Neuronal stem cell (in vitro differentiated cells): ENCODE measurements around the gene RNGTT.

Experiments used
- DNase-seq: peaks from one replicate; pipeline ENCODE4 v3.0.0-alpha.2; 2013; ENCODE audit warnings: low spot score
- H2AFZ ChIP-seq: one replicate; pipeline ENCODE4 v1.6.1; 2013; ENCODE audit warnings: mild to moderate bottlenecking, low read length, inconsistent platforms
- H2AK5ac ChIP-seq: 2 replicates; pipeline ENCODE4 v1.6.1; 2013; ENCODE audit warnings: low read depth, mild to moderate bottlenecking, inconsistent platforms, low read length, moderate library complexity, mixed read lengths
- H2BK120ac ChIP-seq: 2 replicates; pipeline ENCODE4 v1.6.1; 2013; ENCODE audit warnings: low read depth, mild to moderate bottlenecking, inconsistent platforms, low read length, moderate library complexity, mixed read lengths
- H2BK12ac ChIP-seq: one replicate; pipeline ENCODE4 v1.6.1; 2013; ENCODE audit warnings: low read length, inconsistent platforms
- H2BK15ac ChIP-seq: 2 replicates; pipeline ENCODE4 v1.6.1; 2013; ENCODE audit warnings: mild to moderate bottlenecking, low read length, inconsistent platforms, mixed read lengths
- H2BK5ac ChIP-seq: one replicate; pipeline ENCODE4 v1.6.1; 2013; ENCODE audit warnings: inconsistent platforms, mild to moderate bottlenecking, low read length, moderate library complexity
- H3K14ac ChIP-seq: one replicate; pipeline ENCODE4 v1.6.1; 2013; ENCODE audit warnings: low read length, inconsistent platforms
- H3K18ac ChIP-seq: 2 replicates; pipeline ENCODE4 v1.6.1; 2013; ENCODE audit warnings: low read length, inconsistent platforms
- H3K23ac ChIP-seq: 2 replicates; pipeline ENCODE4 v1.6.1; 2013; ENCODE audit warnings: low read depth, mild to moderate bottlenecking, mixed read lengths, low read length, inconsistent platforms; ENCODE audit not compliant: poor library complexity
- H3K27ac ChIP-seq: replicated peaks from 3 replicates; pipeline ENCODE4 v1.5.1; 2013; ENCODE audit warnings: low read length, inconsistent platforms
- H3K27me3 ChIP-seq, 3 experiments: 2 replicates each; pipeline ENCODE4 v1.6.1; 2013; ENCODE audit warnings: low read length in 3 of 3, mild to moderate bottlenecking in 2 of 3, inconsistent platforms in 1 of 3, low read depth in 1 of 3, mixed read lengths in 1 of 3, moderate library complexity in 1 of 3; ENCODE audit not compliant: control insufficient read depth in 3 of 3, insufficient read depth in 3 of 3
- H3K36me3 ChIP-seq, 2 donors: replicated peaks in 1 of 2; 2 replicates each; pipeline ENCODE4 v1.6.1; 2013; ENCODE audit warnings: low read length in 2 of 2; ENCODE audit not compliant: control insufficient read depth in 2 of 2, insufficient read depth in 2 of 2
- H3K4ac ChIP-seq: 2 replicates; pipeline ENCODE4 v1.6.1; 2013; ENCODE audit warnings: inconsistent platforms, mild to moderate bottlenecking, low read length, moderate library complexity
- H3K4me1 ChIP-seq, 2 donors: 1 replicate in 1 of 2; 2 replicates in 1 of 2; pipeline ENCODE4 v1.6.1; 2013; ENCODE audit warnings: low read length in 2 of 2, low read depth in 1 of 2; ENCODE audit not compliant: control insufficient read depth in 2 of 2, insufficient read depth in 1 of 2
- H3K4me2 ChIP-seq: one replicate; pipeline ENCODE4 v1.6.1; 2013; ENCODE audit warnings: mild to moderate bottlenecking, low read length, inconsistent platforms; ENCODE audit not compliant: insufficient read depth, poor library complexity, severe bottlenecking
- H3K4me3 ChIP-seq, 2 donors: 2 replicates each; pipeline ENCODE4 v1.5.1; 2013; ENCODE audit warnings: low read length in 2 of 2, mild to moderate bottlenecking in 2 of 2, inconsistent platforms in 1 of 2, moderate library complexity in 1 of 2
- H3K79me1 ChIP-seq: one replicate; pipeline ENCODE4 v1.6.1; 2013; ENCODE audit warnings: low read depth, mild to moderate bottlenecking, inconsistent platforms, low read length, moderate library complexity
- H3K9ac ChIP-seq: one replicate; pipeline ENCODE4 v1.6.1; 2013; ENCODE audit warnings: mild to moderate bottlenecking, low read depth, low read length, inconsistent platforms; ENCODE audit not compliant: poor library complexity
- H3K9me3 ChIP-seq, 2 donors: replicated peaks in 1 of 2; 2 replicates each; pipeline versions ENCODE3 to v1.6.1; 2013; ENCODE audit warnings: low read length in 2 of 2, mild to moderate bottlenecking in 2 of 2, inconsistent platforms in 1 of 2, low read depth in 1 of 2, mixed read lengths in 1 of 2, moderate library complexity in 1 of 2; ENCODE audit not compliant: control insufficient read depth in 2 of 2, insufficient read depth in 1 of 2
- H4K8ac ChIP-seq: one replicate; pipeline ENCODE4 v1.6.1; 2013; ENCODE audit warnings: low read depth, mild to moderate bottlenecking, inconsistent platforms, low read length, moderate library complexity
- H4K91ac ChIP-seq: one replicate; pipeline ENCODE4 v1.6.1; 2013; ENCODE audit warnings: low read length, low read depth, mild to moderate bottlenecking, inconsistent platforms; ENCODE audit not compliant: poor library complexity
- WGBS, 2 donors: extraction: QIAGEN DNeasy Blood & Tissue Kit; methylation state at CpG; one replicate each; pipeline ENCODE4 v1.1.7; 2013; ENCODE audit warnings: missing lambda C conversion rate in 2 of 2, mixed read lengths in 1 of 2; ENCODE audit not compliant: insufficient read length in 2 of 2, insufficient replicate concordance in 1 of 2; ENCODE audit errors: extremely low coverage in 2 of 2; 5-methylcytosine and 5-hydroxymethylcytosine counted together

Gene RNGTT

DNA sequence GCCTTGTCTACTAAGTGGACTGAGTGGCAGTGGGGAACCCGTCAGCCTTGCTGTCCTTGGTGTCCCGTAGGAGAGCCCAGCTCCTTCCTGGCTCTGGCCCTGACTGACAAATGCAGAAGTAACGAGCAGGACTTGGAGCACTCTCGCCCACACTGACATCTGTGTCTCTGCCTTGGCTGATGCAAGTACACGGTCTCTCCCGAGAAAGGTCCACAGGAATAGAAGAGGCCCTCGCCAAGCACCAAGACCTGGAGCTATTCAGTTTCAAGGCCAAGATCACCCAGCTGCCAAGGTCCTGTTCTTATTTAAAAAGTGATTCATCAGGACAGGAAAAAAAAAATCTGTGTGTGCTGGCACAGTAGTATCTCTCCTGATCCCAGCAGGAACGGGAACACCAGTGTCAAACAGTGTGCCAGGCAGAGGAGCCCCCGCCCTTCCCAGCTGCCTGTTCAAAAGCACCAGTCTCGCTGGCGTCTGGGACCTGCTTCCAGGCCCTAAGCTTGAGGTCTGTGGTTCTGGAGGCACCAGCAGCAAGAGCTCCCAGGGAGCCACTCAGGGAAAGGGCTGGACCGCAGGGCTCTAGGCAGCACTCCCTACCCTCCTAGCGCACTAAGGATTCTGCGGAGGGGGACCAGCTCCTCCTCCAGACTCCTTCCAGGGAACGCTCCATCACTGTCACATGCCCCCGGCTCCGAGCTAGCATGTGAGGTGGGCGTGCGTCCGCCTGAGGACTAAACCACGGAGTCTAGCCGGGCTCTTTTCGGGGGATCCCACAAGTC is 376.9 kb downstream of the RNGTT start:
- H2BK12ac ChIP-seq, result no peak overlapping the region
- peak overlapping the region; percentile 65 for H3K23ac ChIP-seq
- no peak overlapping the region for H4K8ac ChIP-seq
- no peak overlapping the region for H3K9ac ChIP-seq
- H3K4me1 ChIP-seq, result peaks cover 3 to 5% of the 10 kb centered on the region in 2 donors
- no peak overlapping the region for H4K91ac ChIP-seq
- no CpG with 5 or more reads among the region's 23 CpGs for WGBS, 2 donors
- H3K4me2 ChIP-seq, result no peak overlapping the region
- H2AK5ac ChIP-seq, result peak overlapping the region; percentile 51
- H3K9me3 ChIP-seq, result no peaks in the 10 kb centered on the region
- H3K27me3 ChIP-seq, result peaks cover 0 to 11% (median 0%) of the 10 kb centered on the region in 3 experiments
- no peak for DNase-seq
- H3K4me3 ChIP-seq, result no peak overlapping the region
- no peaks in the 10 kb centered on the region for H3K36me3 ChIP-seq
- no peak overlapping the region for H3K4ac ChIP-seq
- H3K18ac ChIP-seq, result no peak overlapping the region
- H2AFZ ChIP-seq, result peak overlapping the region; percentile 42
- no peaks in the 10 kb centered on the region for H3K79me1 ChIP-seq
- peak overlapping the region; percentile 78 for H2BK15ac ChIP-seq
- H3K14ac ChIP-seq, result no peak overlapping the region
- no peak overlapping the region for H2BK5ac ChIP-seq
- no peak overlapping the region for H2BK120ac ChIP-seq
- no peak overlapping the region for H3K27ac ChIP-seq

DNA sequence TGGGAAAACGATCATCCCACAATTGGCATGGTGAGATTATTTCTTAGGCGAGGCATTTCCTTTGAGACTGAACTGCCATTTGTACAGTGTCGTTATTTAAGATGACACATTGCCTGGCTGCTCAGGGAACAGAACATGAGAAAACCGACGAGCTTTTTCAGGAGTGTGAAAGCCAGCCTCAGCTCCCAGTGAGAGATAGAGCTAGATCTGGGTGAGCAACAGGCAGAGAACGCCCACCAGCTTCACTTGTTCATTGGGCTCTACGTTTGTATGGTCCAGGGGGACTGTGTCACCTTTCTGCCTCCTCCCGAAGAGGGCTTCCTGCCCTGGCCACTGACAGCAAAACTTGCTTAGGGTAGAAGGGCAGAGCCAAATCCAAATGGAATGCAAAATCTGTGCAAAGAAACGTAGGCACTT is 378.1 kb downstream of the RNGTT start:
- no CpG with 5 or more reads among the region's 9 CpGs for WGBS, 2 donors
- no peaks in the 10 kb centered on the region for H3K36me3 ChIP-seq
- no peak overlapping the region for H3K9ac ChIP-seq
- peaks cover 0 to 17% (median 0%) of the 10 kb centered on the region in 3 experiments for H3K27me3 ChIP-seq
- no peak overlapping the region for H3K14ac ChIP-seq
- no peaks in the 10 kb centered on the region for H3K79me1 ChIP-seq
- H2BK15ac ChIP-seq, result no peak overlapping the region
- no peak overlapping the region for H2BK5ac ChIP-seq
- H2AFZ ChIP-seq, result no peak overlapping the region
- H3K4me2 ChIP-seq, result no peak overlapping the region
- peak overlapping the region; percentile 40 for H3K18ac ChIP-seq
- H3K23ac ChIP-seq, result no peak overlapping the region
- H3K4me3 ChIP-seq, result no peak overlapping the region
- H3K4me1 ChIP-seq, result peaks cover 3 to 5% of the 10 kb centered on the region in 2 donors
- no peak overlapping the region for H2BK120ac ChIP-seq
- H3K4ac ChIP-seq, result no peak overlapping the region
- H2BK12ac ChIP-seq, result no peak overlapping the region
- H4K91ac ChIP-seq, result no peak overlapping the region
- no peaks in the 10 kb centered on the region for H3K9me3 ChIP-seq
- no peak overlapping the region for H4K8ac ChIP-seq
- no peak overlapping the region for H3K27ac ChIP-seq
- H2AK5ac ChIP-seq, result no peak overlapping the region
- DNase-seq, result no peak

DNA sequence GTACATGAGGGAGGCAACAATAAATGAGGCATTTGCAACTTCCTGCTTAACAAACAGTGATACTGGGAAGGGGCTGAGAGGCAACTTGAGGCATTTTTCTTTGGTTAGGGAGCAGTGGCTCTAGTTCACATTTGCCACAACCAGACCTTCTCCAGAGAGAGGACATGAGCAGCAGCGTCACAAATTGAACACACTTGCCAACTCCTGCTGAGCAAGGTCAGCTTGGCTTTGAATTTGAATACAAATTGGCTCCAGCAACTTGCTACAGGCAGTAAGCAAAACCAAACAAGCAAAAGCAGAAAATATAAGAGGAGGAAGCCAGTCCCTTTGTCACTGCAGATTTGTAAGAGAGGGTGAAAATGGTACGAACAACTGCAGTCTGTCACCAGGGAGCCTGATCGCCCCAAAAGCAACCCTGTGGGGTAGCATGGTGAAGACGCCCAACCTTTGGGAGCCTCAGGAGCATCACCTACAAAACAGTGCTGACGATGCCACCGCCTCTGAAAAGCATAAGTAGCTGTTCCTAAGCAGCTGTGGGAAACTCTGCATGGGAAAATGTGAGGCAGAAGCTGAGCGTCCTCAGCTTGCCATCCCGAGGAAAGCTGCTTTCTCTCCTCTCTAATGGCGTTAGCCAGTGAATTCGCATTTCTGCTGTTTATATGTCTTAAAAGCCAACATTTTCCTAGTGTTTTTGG is 378.7 kb downstream of the RNGTT start:
- Histone ChIP-seq H2AFZ (no peak overlapping the region), H3K27ac (no peak overlapping the region), H3K79me1 (no peaks in the 10 kb centered on the region), H3K4ac (no peak overlapping the region), H3K9me3 (no peaks in the 10 kb centered on the region), H3K4me2 (no peak overlapping the region), H4K91ac (no peak overlapping the region), H3K9ac (no peak overlapping the region), H3K18ac (no peak overlapping the region), H2BK5ac (no peak overlapping the region), H3K36me3 (no peaks in the 10 kb centered on the region), H2BK120ac (no peak overlapping the region), H2BK15ac (no peak overlapping the region), H2BK12ac (no peak overlapping the region), H3K4me1 (peaks cover 3 to 5% of the 10 kb centered on the region in 2 donors), H4K8ac (no peak overlapping the region), H2AK5ac (no peak overlapping the region), H3K23ac (no peak overlapping the region), H3K14ac (no peak overlapping the region), H3K4me3 (no peak overlapping the region), H3K27me3 (peaks cover 0 to 17% (median 0%) of the 10 kb centered on the region in 3 experiments)
- no CpG with 5 or more reads among the region's 10 CpGs for WGBS, 2 donors
- DNase-seq, result no peak

DNA sequence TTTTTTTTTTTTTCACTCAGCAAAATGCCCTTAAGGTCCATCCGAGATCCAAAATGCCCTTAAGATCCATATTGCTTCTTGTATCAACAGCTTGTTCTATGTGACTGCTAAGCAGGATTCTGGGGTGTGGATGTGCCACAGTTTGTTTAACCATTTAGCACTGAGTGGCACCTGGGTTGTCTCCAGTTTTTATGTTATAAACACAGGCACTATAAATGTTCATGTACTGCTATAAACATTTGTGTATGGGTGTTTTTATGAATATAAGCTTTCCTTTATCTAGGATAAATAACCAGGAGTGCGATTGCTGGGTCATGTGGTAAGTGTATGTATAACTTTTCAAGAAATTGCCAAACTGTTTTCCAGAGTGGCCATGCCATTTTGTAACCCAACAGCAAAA is 386.0 kb downstream of the RNGTT start:
- Histone ChIP-seq H3K4me1 (peaks cover 17 to 21% of the 10 kb centered on the region in 2 donors), H3K9ac (no peak overlapping the region), H3K79me1 (no peaks in the 10 kb centered on the region), H4K8ac (no peak overlapping the region), H2BK15ac (no peak overlapping the region), H3K23ac (no peak overlapping the region), H2BK12ac (no peak overlapping the region), H4K91ac (no peak overlapping the region), H2BK120ac (no peak overlapping the region), H3K4me2 (no peak overlapping the region), H3K27me3 (peaks cover 0 to 25% (median 0%) of the 10 kb centered on the region in 3 experiments), H3K14ac (no peak overlapping the region), H2AK5ac (no peak overlapping the region), H3K9me3 (peaks cover 0 to 3% of the 10 kb centered on the region in 2 donors), H3K18ac (no peak overlapping the region), H3K4ac (no peak overlapping the region), H3K36me3 (no peaks in the 10 kb centered on the region), H3K4me3 (no peak overlapping the region), H2AFZ (no peak overlapping the region), H2BK5ac (no peak overlapping the region), H3K27ac (no peak overlapping the region)
- DNase-seq, result no peak
- WGBS, 2 donors, result no CpG with 5 or more reads among the region's 2 CpGs
